Spinal cord (tissue), 10 donors: ENCODE data around the gene PRR36. TPM values are rescaled to one million over a fixed set of nuclear protein-coding genes. Genes with fewer than 3 reads are reported as not detected.
A peak's percentile ranks its signal among the peaks of the same experiment; 100 is the strongest.
"Not testable (repeated sequence)": the region's sequence is repeated elsewhere in the genome, so short reads cannot be mapped to it uniquely, and the experiment has no call there.

Source experiments
- DNase-seq, 6 donors: peaks; one replicate each; pipeline versions ENCODE4 v3.0.0 to v3.0.0-alpha.2; 2013 to 2015; ENCODE audit warnings: low spot score in 6 of 6, low read depth in 4 of 6
- H3K27ac ChIP-seq: one replicate; pipeline ENCODE4 v1.5.1; 2013; ENCODE audit warnings: low read depth, low read length, control low read depth
- H3K27me3 ChIP-seq: one replicate; pipeline ENCODE4 v1.6.1; 2013; ENCODE audit warnings: low read length; ENCODE audit not compliant: control insufficient read depth, insufficient read depth
- H3K36me3 ChIP-seq: one replicate; pipeline ENCODE4 v1.6.1; 2013; ENCODE audit warnings: low read length; ENCODE audit not compliant: control insufficient read depth, insufficient read depth
- H3K4me1 ChIP-seq: one replicate; pipeline ENCODE4 v1.6.1; 2013; ENCODE audit warnings: low read length; ENCODE audit not compliant: control insufficient read depth, insufficient read depth
- H3K4me3 ChIP-seq: one replicate; pipeline ENCODE4 v1.5.1; 2013; ENCODE audit warnings: low read depth, low read length, control low read depth
- H3K9me3 ChIP-seq: one replicate; pipeline ENCODE4 v1.6.1; 2013; ENCODE audit warnings: low read length; ENCODE audit not compliant: control insufficient read depth, insufficient read depth
- WGBS: methylation state at CpG from one replicate; pipeline ENCODE4 v1.1.5; 2013; ENCODE audit warnings: missing lambda C conversion rate; ENCODE audit not compliant: insufficient coverage; 5-methylcytosine and 5-hydroxymethylcytosine counted together
- polyA plus RNA-seq, 2 donors: library from polyadenylated mRNA; unstranded; fragments of 120-200 nt; gene quantifications; one replicate each; pipeline ENCODE4 v1.2.1, GENCODE V29; 2013; ENCODE audit not compliant: insufficient read length in 2 of 2
- total RNA-seq, 2 donors: library from RNA; depleted of rRNA in 1 of 2; stranded (reverse); fragments of 120-200 nt in 1 of 2; fragments of >200 nt in 1 of 2; gene quantifications; one replicate each; pipeline versions ENCODE4 v1.2.3 to v1.2.4, GENCODE V29; 2013 to 2014
- donor health status: healthy.

PRR36 gene
- total and polyA plus RNA-seq, 4 donors = 1.9 to 59.7 (median 30.9) TPM

DNA sequence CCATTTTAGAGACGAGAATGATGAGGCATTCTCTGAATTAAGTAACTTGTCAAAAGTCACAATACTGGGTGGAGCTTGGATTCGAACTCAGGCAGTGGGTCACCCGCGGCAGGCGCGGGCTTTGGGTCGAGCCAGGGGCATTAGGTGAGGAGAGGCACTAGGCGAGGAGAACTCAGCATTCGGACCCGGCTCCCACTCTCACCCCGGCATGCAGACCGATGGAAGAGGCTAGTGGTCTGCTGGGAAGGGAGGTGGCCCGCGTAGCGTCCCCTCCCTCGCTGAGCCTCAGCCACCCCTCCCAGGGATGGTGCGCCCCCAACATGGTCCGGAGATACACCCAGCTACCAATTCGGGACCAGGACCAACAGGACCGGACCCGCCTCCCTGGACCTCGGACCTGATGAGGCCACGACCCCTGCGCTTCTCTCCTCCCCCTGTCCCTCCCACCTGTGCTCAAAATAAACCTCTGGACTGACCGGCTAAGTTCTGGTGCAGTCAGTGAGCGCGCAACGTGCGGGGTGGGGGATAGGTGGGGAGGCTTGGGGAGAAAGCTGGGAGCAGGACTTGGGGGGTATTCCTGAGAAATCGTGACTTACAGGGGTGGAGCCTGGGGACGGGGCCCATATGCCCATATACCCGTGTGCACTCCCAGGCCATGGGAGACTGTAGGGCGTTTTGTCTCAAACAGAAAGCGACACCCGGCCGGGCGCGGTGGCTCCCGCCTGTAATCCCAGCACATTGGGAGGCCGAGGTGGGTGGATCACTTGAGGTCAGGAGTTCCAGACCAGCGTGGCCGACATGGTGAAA, 44.6 kb upstream of the PRR36 start:
- no peak for DNase-seq
- peaks cover 40% of the 10 kb centered on the region for H3K36me3 ChIP-seq
- H3K9me3 ChIP-seq = no peaks in the 10 kb centered on the region
- peaks cover 62% of the 10 kb centered on the region for H3K4me1 ChIP-seq
- 55% methylated on average over 35 of the region's 42 CpGs for WGBS
- peaks cover 46% of the 10 kb centered on the region for H3K27me3 ChIP-seq
- no peak overlapping the region for H3K27ac ChIP-seq
- no peak overlapping the region for H3K4me3 ChIP-seq

GRCh38 chr19:7918062-7918614, 43.9 kb upstream of the PRR36 start:
- Histone ChIP-seq H3K27me3 (peaks cover 47% of the 10 kb centered on the region), H3K36me3 (peaks cover 40% of the 10 kb centered on the region), H3K4me1 (peaks cover 59% of the 10 kb centered on the region)
- DNase-seq, H3K9me3 ChIP-seq, H3K4me3 ChIP-seq, H3K27ac ChIP-seq: not testable (repeated sequence)
- 31% methylated on average over 17 of the region's 29 CpGs for WGBS

DNA sequence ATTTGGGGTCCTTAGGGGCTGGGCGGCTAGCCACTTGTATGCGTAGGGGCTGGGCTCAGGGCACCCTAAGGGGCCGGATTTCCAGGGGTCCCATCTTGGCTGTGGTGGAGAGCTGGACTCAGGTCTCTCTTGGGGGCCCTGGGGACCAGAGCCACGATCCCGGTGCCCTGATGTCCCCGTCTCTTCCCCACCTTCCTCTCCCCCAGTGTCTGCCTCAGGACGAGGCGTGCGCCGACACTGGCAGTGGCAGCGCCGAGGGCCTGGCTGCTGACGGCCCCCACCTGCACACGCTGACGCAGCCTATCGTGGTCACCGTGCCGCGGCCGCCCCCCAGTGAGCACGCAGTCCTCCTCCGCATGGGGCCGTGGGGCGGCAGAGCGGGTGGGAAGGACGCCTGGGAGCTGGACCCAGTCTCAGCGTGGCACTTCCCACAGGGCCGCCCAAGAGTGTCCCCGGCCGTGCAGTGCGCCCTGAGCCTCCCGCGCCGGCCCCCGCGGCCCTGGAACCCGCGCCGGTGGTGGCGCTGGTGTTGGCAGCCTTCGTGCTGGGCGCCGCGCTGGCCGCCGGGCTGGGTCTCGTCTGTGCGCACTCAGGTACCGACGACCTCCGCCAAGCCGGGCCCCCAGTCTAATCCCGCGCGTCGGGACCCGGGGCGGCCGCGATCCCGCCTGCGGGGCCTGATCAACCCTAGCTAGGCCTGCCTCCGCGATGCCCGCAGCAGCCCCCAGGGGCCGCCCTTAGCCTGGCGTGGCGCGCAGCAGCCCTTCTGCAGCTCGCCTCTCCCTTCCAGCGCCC, 43.3 kb upstream of the PRR36 start:
- peak in 2 of 6 donors; percentile 38 to 56 for DNase-seq
- Histone ChIP-seq H3K4me3 (no peak overlapping the region), H3K27ac (no peak overlapping the region), H3K27me3 (peaks cover 47% of the 10 kb centered on the region), H3K4me1 (peaks cover 54% of the 10 kb centered on the region), H3K36me3 (peaks cover 40% of the 10 kb centered on the region), H3K9me3 (no peaks in the 10 kb centered on the region)
- 1% methylated on average over 70 of the region's 71 CpGs for WGBS

DNA sequence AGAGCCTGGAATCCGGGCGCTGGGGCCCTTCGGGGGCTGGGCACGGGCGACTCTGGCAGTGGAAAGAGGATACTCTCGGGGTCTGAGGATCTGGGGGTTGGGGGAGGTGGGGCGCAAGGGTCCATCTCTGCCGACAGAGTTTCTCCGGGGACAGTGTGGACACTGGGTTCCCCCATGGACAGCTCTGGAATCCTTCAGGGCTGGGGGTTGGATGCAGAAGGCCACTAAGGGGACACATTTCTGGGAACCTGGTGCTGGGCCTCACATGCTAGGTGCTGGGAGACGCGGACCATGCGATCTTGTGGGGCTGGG, 42.7 kb upstream of the PRR36 start:
- Histone ChIP-seq H3K9me3 (no peaks in the 10 kb centered on the region), H3K4me1 (peaks cover 49% of the 10 kb centered on the region), H3K27me3 (peaks cover 47% of the 10 kb centered on the region), H3K27ac (no peak overlapping the region), H3K36me3 (peaks cover 40% of the 10 kb centered on the region), H3K4me3 (no peak overlapping the region)
- no peak for DNase-seq
- 2% methylated on average over 12 of the region's 12 CpGs for WGBS

- Histone ChIP-seq H3K27ac (no peak overlapping the region), H3K36me3 (peaks cover 40% of the 10 kb centered on the region), H3K4me1 (peaks cover 43% of the 10 kb centered on the region), H3K27me3 (peaks cover 47% of the 10 kb centered on the region), H3K9me3 (no peaks in the 10 kb centered on the region), H3K4me3 (no peak overlapping the region)
- no peak for DNase-seq
- WGBS = under 1% methylated on average over 104 of the region's 104 CpGs
Measured at GRCh38 chr19:7916103-7916954, 42.1 kb upstream of the PRR36 start.

DNA sequence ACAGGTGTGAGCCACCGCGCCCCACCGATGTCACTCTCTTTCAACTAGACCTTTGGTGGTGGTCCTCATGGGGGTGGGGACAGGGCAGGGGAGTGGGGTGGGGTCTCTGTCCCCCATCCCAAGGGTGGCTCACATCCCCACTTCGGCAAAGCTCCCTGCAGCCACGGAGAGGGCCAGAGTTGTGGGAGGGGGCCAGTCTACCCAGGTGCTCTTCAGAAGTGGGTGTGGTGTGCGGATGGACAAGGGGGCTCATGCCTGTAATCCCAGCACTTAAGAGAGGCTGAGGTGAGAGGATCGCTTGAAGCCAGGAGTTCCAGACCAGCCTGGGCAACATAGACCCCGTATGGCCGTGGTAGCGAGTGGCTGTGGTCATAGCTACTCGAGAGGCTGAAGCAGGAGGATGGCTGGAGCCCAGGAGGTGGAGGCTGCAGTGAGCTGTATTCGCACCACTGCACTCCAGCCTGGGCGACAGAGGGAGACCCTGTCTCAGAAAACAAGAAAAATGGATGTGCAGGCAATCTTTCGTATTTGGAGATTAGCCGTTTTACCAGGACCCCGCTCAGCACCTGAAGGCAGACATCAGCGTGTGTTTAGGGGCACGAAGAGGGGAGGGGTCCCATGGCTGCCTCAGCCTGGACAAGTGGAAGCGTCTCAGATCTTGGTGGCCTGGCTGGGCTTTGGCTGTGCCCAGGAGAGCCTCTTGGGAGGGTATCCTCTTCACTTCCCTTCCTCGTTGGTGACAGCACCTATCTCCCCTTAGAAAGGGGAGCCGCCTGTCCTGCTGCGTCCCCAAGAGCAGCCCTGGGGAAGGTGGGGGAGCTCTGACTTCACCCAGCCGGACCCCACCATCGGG, 41.3 kb upstream of the PRR36 start:
- 58% methylated on average over 21 of the region's 24 CpGs for WGBS
- peaks cover 36% of the 10 kb centered on the region for H3K4me1 ChIP-seq
- no peaks in the 10 kb centered on the region for H3K9me3 ChIP-seq
- H3K4me3 ChIP-seq = no peak overlapping the region
- peaks cover 47% of the 10 kb centered on the region for H3K27me3 ChIP-seq
- H3K27ac ChIP-seq = no peak overlapping the region
- DNase-seq = no peak
- H3K36me3 ChIP-seq = peaks cover 46% of the 10 kb centered on the region

DNA sequence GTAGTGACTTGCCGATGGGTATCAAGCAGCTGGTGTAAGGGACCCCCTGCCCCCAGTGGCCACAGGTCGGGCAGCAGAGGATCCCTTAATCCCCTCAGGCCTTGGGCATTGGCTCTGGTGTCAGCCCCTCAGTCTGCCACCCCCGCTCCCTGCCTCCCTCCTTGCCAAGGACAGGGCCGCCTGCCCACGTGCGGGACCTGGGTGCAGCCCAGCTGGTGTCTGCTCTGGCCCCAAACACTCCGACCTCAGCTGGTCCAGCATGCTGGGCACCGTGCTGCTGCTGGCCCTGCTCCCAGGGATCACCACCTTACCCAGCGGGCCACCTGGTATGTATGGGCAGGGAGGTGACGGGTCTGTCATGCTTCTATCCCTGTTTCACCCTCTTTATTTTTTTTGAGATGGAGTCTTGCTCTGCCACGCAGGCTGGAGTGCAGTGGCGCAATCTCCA, 40.4 kb upstream of the PRR36 start, which contains the start of gene TGFBR3L:
TGFBR3L (plus strand) TSS at position 233 of the 448 bp plus-strand sequence.
- DNase-seq = no peak
- Histone ChIP-seq H3K27ac (no peak within 1 kb of the TSS), H3K36me3 (peaks cover 54% of the 10 kb centered on the region), H3K4me1 (peaks cover 31% of the 10 kb centered on the region), H3K27me3 (peaks cover 44% of the 10 kb centered on the region), H3K4me3 (no peak within 1 kb of the TSS), H3K9me3 (no peaks in the 10 kb centered on the region)
- 75% methylated on average over 9 of the region's 12 CpGs for WGBS

GRCh38 chr19:7914099-7914498, 39.9 kb upstream of the PRR36 start:
- Histone ChIP-seq H3K9me3 (no peaks in the 10 kb centered on the region), H3K36me3 (peaks cover 60% of the 10 kb centered on the region), H3K4me3 (no peak overlapping the region), H3K27me3 (peaks cover 39% of the 10 kb centered on the region), H3K27ac (no peak overlapping the region), H3K4me1 (peaks cover 26% of the 10 kb centered on the region)
- WGBS = no CpG with 5 or more reads among the region's 12 CpGs
- no peak for DNase-seq
